ENCODE results near the gene TBPL2. TPM values are rescaled to one million over a fixed set of nuclear protein-coding genes. Genes with fewer than 3 reads are reported as not detected.

Gene TBPL2
- total RNA-seq, 4 donors from 2014 or later = not detected

DNA sequence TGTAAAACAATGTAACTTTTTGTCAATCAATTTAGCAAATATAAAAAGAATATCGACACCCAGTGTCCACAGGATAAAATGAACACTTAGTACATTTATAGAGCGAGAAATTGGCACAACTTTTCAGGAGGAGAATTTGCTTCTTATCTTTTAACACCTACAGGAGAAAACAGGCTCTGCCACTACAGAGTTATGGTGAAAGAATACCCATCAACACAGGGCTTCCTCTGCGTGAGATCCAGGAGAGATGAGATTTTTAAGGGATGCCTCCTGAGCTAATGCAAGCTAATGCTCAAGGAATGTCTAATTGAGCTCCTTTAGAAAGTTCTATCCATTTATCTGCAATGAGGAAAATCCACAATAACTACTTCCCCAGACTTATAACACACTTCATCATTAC lies 7.8 kb downstream of the TBPL2 start:
- no peak overlapping the region for H3K4me3 ChIP-seq
- in situ Hi-C loops (cut with MboI; ENCODE audit: low sequenced_read_pairs in 4 of 4) = loop anchor here (5.0 to 25.0 kb wide), 5 partner anchors 178 to 1055 kb away; no protein-coding TSS in a partner anchor
- ATAC-seq (no peak), DNase-seq (no peak)
- H3K4me1 ChIP-seq = no peaks in the 10 kb centered on the region
- intact Hi-C loops (cut with DNase I; ENCODE audit: low total_unique reads) = loop anchor here (5.0 kb wide), 1 partner anchor 80 kb away; no protein-coding TSS in a partner anchor
- no peaks in the 10 kb centered on the region for H3K27me3 ChIP-seq
- no peak overlapping the region for H3K27ac ChIP-seq
- no peaks in the 10 kb centered on the region for H3K9me3 ChIP-seq
- no peaks in the 10 kb centered on the region for H3K36me3 ChIP-seq
- TF ChIP-seq POLR2A (IDR thresholded peaks at IDR 0.05) (no peak), CTCF (IDR thresholded peaks at IDR 0.05 in 4 of 5, conservative IDR thresholded peaks at IDR 0.05 in 1 of 5) (no peak)

DNA sequence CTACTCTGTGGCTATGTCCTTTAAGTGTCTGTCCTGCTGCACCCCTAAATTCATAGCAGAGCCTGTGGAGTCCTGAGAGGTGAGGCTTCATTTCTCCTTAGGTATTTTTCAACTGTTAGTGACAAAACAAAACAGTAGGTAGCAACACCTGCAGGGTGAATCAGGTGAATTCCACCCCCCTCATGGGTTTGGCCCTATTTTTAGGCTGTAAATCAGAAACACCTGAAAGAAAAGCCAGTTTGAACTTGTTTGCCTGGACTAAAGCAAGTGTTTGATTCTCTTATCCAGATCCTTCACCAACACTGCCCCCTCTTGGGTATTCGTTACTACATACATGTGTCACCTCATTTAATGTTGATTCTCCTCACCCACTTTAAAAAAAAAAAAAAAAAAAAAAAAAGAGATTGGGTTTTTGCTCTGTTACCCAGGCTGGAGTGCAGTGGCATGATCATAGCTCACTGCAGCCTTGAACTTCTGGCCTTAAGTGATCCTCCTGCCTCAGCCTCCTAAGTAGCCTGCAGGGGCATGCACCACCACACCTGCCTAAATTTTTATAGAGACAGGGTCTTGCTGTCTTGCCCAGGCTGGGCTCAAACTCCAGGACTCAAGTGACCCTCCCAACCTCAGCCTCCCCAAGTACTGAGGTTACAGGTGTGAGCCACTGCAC lies 10.3 kb downstream of the TBPL2 start:
- no peaks in the 10 kb centered on the region for H3K27me3 ChIP-seq
- TF ChIP-seq POLR2A (IDR thresholded peaks at IDR 0.05) = no peak
- peak; percentile 18 to 62 (median 51) for TF ChIP-seq CTCF (IDR thresholded peaks at IDR 0.05 in 4 of 5, conservative IDR thresholded peaks at IDR 0.05 in 1 of 5)
- no peaks in the 10 kb centered on the region for H3K36me3 ChIP-seq
- in situ Hi-C loops (cut with MboI; ENCODE audit: low sequenced_read_pairs in 4 of 4) = loop anchor here (5.0 to 25.0 kb wide), 5 partner anchors 175 to 1057 kb away; no protein-coding TSS in a partner anchor
- peak in 1 of 2 donors; percentile 20 for DNase-seq
- ATAC-seq = peak; percentile 95 to 96
- H3K9me3 ChIP-seq = no peaks in the 10 kb centered on the region
- H3K27ac ChIP-seq = peak overlapping the region in 1 of 4 donors; percentile 2
- no peaks in the 10 kb centered on the region for H3K4me1 ChIP-seq
- H3K4me3 ChIP-seq = no peak overlapping the region
- intact Hi-C loops (cut with DNase I; ENCODE audit: low total_unique reads) = loop anchor here (1.0 to 5.0 kb wide), 3 partner anchors 78 to 217 kb away; partner anchors contain the start of gene FBXO34

- in situ Hi-C loops (cut with MboI; ENCODE audit: low sequenced_read_pairs in 4 of 4) (loop anchor here (5.0 to 25.0 kb wide), 3 partner anchors 50 to 1060 kb away; no protein-coding TSS in a partner anchor), intact Hi-C loops (cut with DNase I; ENCODE audit: low total_unique reads) (no loop called here)
- no peak overlapping the region for H3K27ac ChIP-seq
- no peaks in the 10 kb centered on the region for H3K36me3 ChIP-seq
- H3K9me3 ChIP-seq = no peaks in the 10 kb centered on the region
- ATAC-seq (no peak), DNase-seq (no peak)
- H3K4me3 ChIP-seq = no peak overlapping the region
- no peaks in the 10 kb centered on the region for H3K27me3 ChIP-seq
- peaks cover 10 to 12% of the 10 kb centered on the region in 2 donors for H3K4me1 ChIP-seq
- TF ChIP-seq CTCF (IDR thresholded peaks at IDR 0.05 in 4 of 5, conservative IDR thresholded peaks at IDR 0.05 in 1 of 5) (no peak), POLR2A (IDR thresholded peaks at IDR 0.05) (no peak)
Measured at GRCh38 chr14:55427439-55427838, 13.0 kb downstream of the TBPL2 start.

- no peak for TF ChIP-seq CTCF (IDR thresholded peaks at IDR 0.05 in 4 of 5, conservative IDR thresholded peaks at IDR 0.05 in 1 of 5)
- no peak for TF ChIP-seq POLR2A (IDR thresholded peaks at IDR 0.05)
- DNase-seq (no peak), ATAC-seq (no peak)
- H3K4me1 ChIP-seq = peaks cover 10 to 12% of the 10 kb centered on the region in 2 donors
- no peaks in the 10 kb centered on the region for H3K27me3 ChIP-seq
- H3K27ac ChIP-seq = no peak overlapping the region
- in situ Hi-C loops (cut with MboI; ENCODE audit: low sequenced_read_pairs in 4 of 4) (loop anchor here (5.0 to 25.0 kb wide), 3 partner anchors 50 to 1060 kb away; no protein-coding TSS in a partner anchor), intact Hi-C loops (cut with DNase I; ENCODE audit: low total_unique reads) (no loop called here)
- H3K36me3 ChIP-seq = no peaks in the 10 kb centered on the region
- no peaks in the 10 kb centered on the region for H3K9me3 ChIP-seq
- H3K4me3 ChIP-seq = no peak overlapping the region
Measured at GRCh38 chr14:55426891-55427290, 13.5 kb downstream of the TBPL2 start.
